ENCODE measurements around the gene RFX8. TPM values are rescaled to one million over a fixed set of nuclear protein-coding genes. Genes with fewer than 3 reads are reported as not detected.

The RFX8 gene
- total RNA-seq, 1 experiment from 2014 or later = not detected

- DNase-seq (ENCODE audit: low spot score) = no peak
- H3K27me3 ChIP-seq (replicated peaks; ENCODE audit: insufficient read depth, low read depth, low read length, poor library complexity) = no peaks in the 10 kb centered on the region
- POLR2A ChIA-PET (ENCODE audit: low non-redundant PET) = no interaction called here
- CTCF ChIA-PET = no interaction called here
- no peaks in the 10 kb centered on the region for H3K36me3 ChIP-seq (ENCODE audit: insufficient read depth, low read length, poor library complexity, severe bottlenecking)
- BruUV-seq (replicated peaks) = no TSS peak
- TF ChIP-seq EZH2 (IDR thresholded peaks at IDR 0.05; ENCODE audit: borderline replicate concordance, low read depth, low read length, poor library complexity, severe bottlenecking) = no peak
- TF ChIP-seq CTCF (conservative IDR thresholded peaks at IDR 0.05; ENCODE audit: low read depth, low read length) = no peak
- H3K27ac ChIP-seq (ENCODE audit: low read depth, low read length, poor library complexity, severe bottlenecking) = no peak overlapping the region
- no peak overlapping the region for H3K4me3 ChIP-seq (ENCODE audit: low read depth, low read length, poor library complexity, severe bottlenecking)
- no peaks in the 10 kb centered on the region for H3K4me1 ChIP-seq (ENCODE audit: insufficient read depth, low read length, poor library complexity, severe bottlenecking)
- H3K9me3 ChIP-seq (ENCODE audit: low read depth, low read length, poor library complexity, severe bottlenecking) = no peaks in the 10 kb centered on the region
- intact Hi-C loops (cut with micrococcal nuclease; ENCODE audit: unreplicated experiment) = no loop called here
Observed at GRCh38 chr2:101431486-101431885, 43.4 kb downstream of the RFX8 start.

- TF ChIP-seq EZH2 (IDR thresholded peaks at IDR 0.05; ENCODE audit: borderline replicate concordance, low read depth, low read length, poor library complexity, severe bottlenecking) (no peak), CTCF (conservative IDR thresholded peaks at IDR 0.05; ENCODE audit: low read depth, low read length) (no peak)
- ChIA-PET CTCF (no interaction called here), POLR2A (ENCODE audit: low non-redundant PET) (no interaction called here)
Observed at GRCh38 chr2:101430156-101430555, 44.8 kb downstream of the RFX8 start.

GRCh38 chr2:101429453-101429852 lies 45.5 kb downstream of the RFX8 start:
- CTCF ChIA-PET = no interaction called here
- Histone ChIP-seq H3K27ac (ENCODE audit: low read depth, low read length, poor library complexity, severe bottlenecking) (no peak overlapping the region), H3K4me1 (ENCODE audit: insufficient read depth, low read length, poor library complexity, severe bottlenecking) (no peaks in the 10 kb centered on the region), H3K27me3 (replicated peaks; ENCODE audit: insufficient read depth, low read depth, low read length, poor library complexity) (no peaks in the 10 kb centered on the region), H3K9me3 (ENCODE audit: low read depth, low read length, poor library complexity, severe bottlenecking) (no peaks in the 10 kb centered on the region), H3K36me3 (ENCODE audit: insufficient read depth, low read length, poor library complexity, severe bottlenecking) (no peaks in the 10 kb centered on the region), H3K4me3 (ENCODE audit: low read depth, low read length, poor library complexity, severe bottlenecking) (no peak overlapping the region)
- TF ChIP-seq CTCF (conservative IDR thresholded peaks at IDR 0.05; ENCODE audit: low read depth, low read length) = no peak
- no peak for TF ChIP-seq EZH2 (IDR thresholded peaks at IDR 0.05; ENCODE audit: borderline replicate concordance, low read depth, low read length, poor library complexity, severe bottlenecking)
- POLR2A ChIA-PET (ENCODE audit: low non-redundant PET) = no interaction called here
- no peak for DNase-seq (ENCODE audit: low spot score)
- BruUV-seq (replicated peaks) = no TSS peak
- intact Hi-C loops (cut with micrococcal nuclease; ENCODE audit: unreplicated experiment) = no loop called here

More at GRCh38 chr2:101430156-101430555, 44.8 kb downstream of the RFX8 start:
- no peaks in the 10 kb centered on the region for H3K4me1 ChIP-seq (ENCODE audit: insufficient read depth, low read length, poor library complexity, severe bottlenecking)
- no peaks in the 10 kb centered on the region for H3K9me3 ChIP-seq (ENCODE audit: low read depth, low read length, poor library complexity, severe bottlenecking)
- no peak for DNase-seq (ENCODE audit: low spot score)
- no peaks in the 10 kb centered on the region for H3K36me3 ChIP-seq (ENCODE audit: insufficient read depth, low read length, poor library complexity, severe bottlenecking)
- BruUV-seq (replicated peaks) = no TSS peak
- no peak overlapping the region for H3K27ac ChIP-seq (ENCODE audit: low read depth, low read length, poor library complexity, severe bottlenecking)
- no peak overlapping the region for H3K4me3 ChIP-seq (ENCODE audit: low read depth, low read length, poor library complexity, severe bottlenecking)
- intact Hi-C loops (cut with micrococcal nuclease; ENCODE audit: unreplicated experiment) = no loop called here
- no peaks in the 10 kb centered on the region for H3K27me3 ChIP-seq (replicated peaks; ENCODE audit: insufficient read depth, low read depth, low read length, poor library complexity)

Measured in A673 (cell line).